ENCODE data around the gene RPS6KA4. TPM values are rescaled to one million over a fixed set of nuclear protein-coding genes. Genes with fewer than 3 reads are reported as not detected.

The RPS6KA4 gene
- polyA plus RNA-seq, 1 donor (not counting 4 experiments of a cell fraction or from before 2014, with no cell fraction given), result 52.4 TPM

GRCh38 chr11:64324692-64325469, 34.1 kb upstream of the RPS6KA4 start:
- Histone ChIP-seq H3K4me1 (ENCODE audit: control insufficient read depth, extremely low read depth, insufficient read depth, low read length) (peaks cover 52% of the 10 kb centered on the region), H2AFZ (ENCODE audit: control insufficient read depth, low read length) (peak overlapping the region; percentile 30), H3K4me3 (ENCODE audit: control insufficient read depth in 2 of 3, extremely low read depth in 1 of 3, insufficient read depth in 2 of 3, low read depth in 1 of 3, low read length in 3 of 3) (peak overlapping the region in 1 of 3 experiments; percentile 11), H3K27me3 (ENCODE audit: control insufficient read depth, extremely low read depth, insufficient read depth, low read length) (no peaks in the 10 kb centered on the region), H4K20me1 (ENCODE audit: control insufficient read depth, extremely low read depth, insufficient read depth, low read length) (no peaks in the 10 kb centered on the region), H3K27ac (ENCODE audit: control insufficient read depth, insufficient read depth, low read length) (peak overlapping the region; percentile 95), H3K79me2 (ENCODE audit: control insufficient read depth, insufficient read depth, low read length) (peaks cover 10% of the 10 kb centered on the region), H3K9me3 (ENCODE audit: control insufficient read depth, low read depth, low read length) (no peaks in the 10 kb centered on the region), H3K9ac (ENCODE audit: control insufficient read depth, extremely low read depth, insufficient read depth, low read length) (peak overlapping the region; percentile 72), H3K4me2 (ENCODE audit: control insufficient read depth, extremely low read depth, insufficient read depth, low read depth, low read length) (peak overlapping the region; percentile 69), H3K36me3 (ENCODE audit: control insufficient read depth in 2 of 2, extremely low read depth in 1 of 2, insufficient read depth in 2 of 2, low read length in 2 of 2) (peaks cover 16 to 21% of the 10 kb centered on the region in 2 experiments), H3K9me1 (ENCODE audit: control insufficient read depth, extremely low read depth, insufficient read depth, low read length) (peaks cover 2% of the 10 kb centered on the region)
- dilution Hi-C loops (cut with MboI; ENCODE audit: extremely low pct_ligation_motif_present, low sequenced_read_pairs), result no loop called here
- DNase-seq (ENCODE audit: low read depth, low spot score) (peak; percentile 89), FAIRE-seq (peak; percentile 98)
- no peak for TF ChIP-seq EZH2 (IDR thresholded peaks at IDR 0.05; ENCODE audit: low read length)
- TF ChIP-seq, protein P1, sequence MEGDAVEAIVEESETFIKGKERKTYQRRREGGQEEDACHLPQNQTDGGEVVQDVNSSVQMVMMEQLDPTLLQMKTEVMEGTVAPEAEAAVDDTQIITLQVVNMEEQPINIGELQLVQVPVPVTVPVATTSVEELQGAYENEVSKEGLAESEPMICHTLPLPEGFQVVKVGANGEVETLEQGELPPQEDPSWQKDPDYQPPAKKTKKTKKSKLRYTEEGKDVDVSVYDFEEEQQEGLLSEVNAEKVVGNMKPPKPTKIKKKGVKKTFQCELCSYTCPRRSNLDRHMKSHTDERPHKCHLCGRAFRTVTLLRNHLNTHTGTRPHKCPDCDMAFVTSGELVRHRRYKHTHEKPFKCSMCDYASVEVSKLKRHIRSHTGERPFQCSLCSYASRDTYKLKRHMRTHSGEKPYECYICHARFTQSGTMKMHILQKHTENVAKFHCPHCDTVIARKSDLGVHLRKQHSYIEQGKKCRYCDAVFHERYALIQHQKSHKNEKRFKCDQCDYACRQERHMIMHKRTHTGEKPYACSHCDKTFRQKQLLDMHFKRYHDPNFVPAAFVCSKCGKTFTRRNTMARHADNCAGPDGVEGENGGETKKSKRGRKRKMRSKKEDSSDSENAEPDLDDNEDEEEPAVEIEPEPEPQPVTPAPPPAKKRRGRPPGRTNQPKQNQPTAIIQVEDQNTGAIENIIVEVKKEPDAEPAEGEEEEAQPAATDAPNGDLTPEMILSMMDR (optimal IDR thresholded peaks at IDR 0.05 in 1 of 3, IDR thresholded peaks at IDR 0.05 in 1 of 3, conservative IDR thresholded peaks at IDR 0.05 in 1 of 3; ENCODE audit: extremely low read depth in 1 of 3, insufficient read depth in 2 of 3, low read length in 3 of 3), result no peak

DNA sequence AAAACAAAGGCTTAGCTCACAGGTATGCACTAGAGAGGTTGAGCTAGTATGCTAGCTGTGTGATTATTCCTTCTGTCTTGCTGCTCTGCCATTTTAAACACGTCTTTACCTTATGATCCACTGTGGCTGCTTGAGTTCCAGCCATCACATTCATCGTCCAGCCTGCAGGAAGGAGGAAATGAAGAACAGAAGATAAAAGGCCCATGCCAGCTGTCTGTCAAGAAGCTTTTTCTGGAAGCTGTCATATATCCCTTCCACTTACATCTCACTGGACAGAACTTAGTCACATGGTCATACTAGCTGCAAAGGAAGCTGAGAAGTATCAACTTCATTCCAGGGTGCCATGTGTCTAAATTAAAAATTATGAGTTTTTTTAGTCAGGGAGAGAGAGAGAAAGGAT, 31.6 kb upstream of the RPS6KA4 start:
- no peak for FAIRE-seq
- no peaks in the 10 kb centered on the region for H3K9me3 ChIP-seq (ENCODE audit: control insufficient read depth, low read depth, low read length)
- no peak overlapping the region for H3K9ac ChIP-seq (ENCODE audit: control insufficient read depth, extremely low read depth, insufficient read depth, low read length)
- H3K27ac ChIP-seq (ENCODE audit: control insufficient read depth, insufficient read depth, low read length), result no peak overlapping the region
- peaks cover 4% of the 10 kb centered on the region for H3K79me2 ChIP-seq (ENCODE audit: control insufficient read depth, insufficient read depth, low read length)
- H3K4me1 ChIP-seq (ENCODE audit: control insufficient read depth, extremely low read depth, insufficient read depth, low read length), result peaks cover 40% of the 10 kb centered on the region
- no peaks in the 10 kb centered on the region for H3K27me3 ChIP-seq (ENCODE audit: control insufficient read depth, extremely low read depth, insufficient read depth, low read length)
- H2AFZ ChIP-seq (ENCODE audit: control insufficient read depth, low read length), result no peak overlapping the region
- peaks cover 1 to 10% of the 10 kb centered on the region in 2 experiments for H3K36me3 ChIP-seq (ENCODE audit: control insufficient read depth in 2 of 2, extremely low read depth in 1 of 2, insufficient read depth in 2 of 2, low read length in 2 of 2)
- no peaks in the 10 kb centered on the region for H4K20me1 ChIP-seq (ENCODE audit: control insufficient read depth, extremely low read depth, insufficient read depth, low read length)
- H3K4me2 ChIP-seq (ENCODE audit: control insufficient read depth, extremely low read depth, insufficient read depth, low read depth, low read length), result no peak overlapping the region
- dilution Hi-C loops (cut with MboI; ENCODE audit: extremely low pct_ligation_motif_present, low sequenced_read_pairs), result no loop called here
- no peak for DNase-seq (ENCODE audit: low read depth, low spot score)
- H3K9me1 ChIP-seq (ENCODE audit: control insufficient read depth, extremely low read depth, insufficient read depth, low read length), result no peaks in the 10 kb centered on the region
- no peak overlapping the region for H3K4me3 ChIP-seq (ENCODE audit: control insufficient read depth in 2 of 3, extremely low read depth in 1 of 3, insufficient read depth in 2 of 3, low read depth in 1 of 3, low read length in 3 of 3)
- TF ChIP-seq EZH2 (IDR thresholded peaks at IDR 0.05; ENCODE audit: low read length), result no peak
- TF ChIP-seq, protein P1 (optimal IDR thresholded peaks at IDR 0.05 in 1 of 3, IDR thresholded peaks at IDR 0.05 in 1 of 3, conservative IDR thresholded peaks at IDR 0.05 in 1 of 3; ENCODE audit: extremely low read depth in 1 of 3, insufficient read depth in 2 of 3, low read length in 3 of 3), result no peak
